ENCODE results near the gene NUDT4. TPM values are rescaled to one million over a fixed set of nuclear protein-coding genes. Genes with fewer than 3 reads are reported as not detected.
"Not testable (repeated sequence)": the region's sequence is repeated elsewhere in the genome, so short reads cannot be mapped to it uniquely, and the experiment has no call there.

The NUDT4 gene
- total and polyA plus RNA-seq, 3 experiments from 2014 or later = 37.1 to 86.9 (median 83.6) TPM

GRCh38 chr12:93429852-93430251 is 52.1 kb downstream of the NUDT4 start:
- H3K36me3 Mint-ChIP-seq = peaks cover 0 to 3% (median 1%) of the 10 kb centered on the region in 3 donors
- DNase-seq = no peak
- H3K36me3 ChIP-seq (ENCODE audit: insufficient read depth, low read length) = no peaks in the 10 kb centered on the region
- peak overlapping the region in 1 of 7 donors; percentile 55 for H3K4me3 Mint-ChIP-seq
- CTCF ChIA-PET = interaction anchor here (0.6 to 2.9 kb wide), 3 partner anchors 10 to 672 kb away, joined by 3 to 23 read pairs (median 4); no protein-coding TSS in a partner anchor
- H3K9me3 Mint-ChIP-seq = no peaks in the 10 kb centered on the region
- H3K27ac ChIP-seq (ENCODE audit: low read depth, low read length) = no peak overlapping the region
- H3K27me3 Mint-ChIP-seq = no peaks in the 10 kb centered on the region
- H3K4me1 ChIP-seq (ENCODE audit: insufficient read depth, low read length) = peaks cover 59% of the 10 kb centered on the region
- peaks cover 74 to 91% (median 83%) of the 10 kb centered on the region in 3 donors for H3K4me1 Mint-ChIP-seq
- H3K27ac Mint-ChIP-seq = peak overlapping the region in 1 of 8 donors; percentile 3
- POLR2A ChIA-PET = no interaction called here
- H3K27me3 ChIP-seq (ENCODE audit: insufficient read depth, low read length, poor library complexity, severe bottlenecking) = no peaks in the 10 kb centered on the region
- no peaks in the 10 kb centered on the region for H3K9me3 ChIP-seq (ENCODE audit: low read length)
- no peak overlapping the region for H3K4me3 ChIP-seq (ENCODE audit: low read length)

- ChIA-PET POLR2A (no interaction called here), CTCF (interaction anchor here (1.0 to 2.9 kb wide), 2 partner anchors 10 to 672 kb away, joined by 4 to 23 read pairs; no protein-coding TSS in a partner anchor)
- DNase-seq = no peak
- Histone ChIP-seq H3K36me3 (ENCODE audit: insufficient read depth, low read length) (no peaks in the 10 kb centered on the region), H3K4me1 (ENCODE audit: insufficient read depth, low read length) (peaks cover 55% of the 10 kb centered on the region), H3K4me3 (ENCODE audit: low read length) (no peak overlapping the region), H3K27me3 (ENCODE audit: insufficient read depth, low read length, poor library complexity, severe bottlenecking) (no peaks in the 10 kb centered on the region), H3K27ac (ENCODE audit: low read depth, low read length) (no peak overlapping the region), H3K9me3 (ENCODE audit: low read length) (no peaks in the 10 kb centered on the region)
- peaks cover 0 to 3% (median 1%) of the 10 kb centered on the region in 3 donors for H3K36me3 Mint-ChIP-seq
- H3K9me3 Mint-ChIP-seq = no peaks in the 10 kb centered on the region
- H3K27me3 Mint-ChIP-seq = no peaks in the 10 kb centered on the region
- peak overlapping the region in 1 of 7 donors; percentile 1 for H3K4me3 Mint-ChIP-seq
- H3K27ac Mint-ChIP-seq = peak overlapping the region in 1 of 8 donors; percentile 3
- peaks cover 72 to 91% (median 83%) of the 10 kb centered on the region in 3 donors for H3K4me1 Mint-ChIP-seq
Measured at GRCh38 chr12:93430280-93430679, 52.6 kb downstream of the NUDT4 start.

GRCh38 chr12:93432031-93432430 is 54.3 kb downstream of the NUDT4 start:
- H3K27ac ChIP-seq (ENCODE audit: low read depth, low read length); H3K4me3 ChIP-seq (ENCODE audit: low read length); POLR2A ChIA-PET; H3K36me3 Mint-ChIP-seq; H3K9me3 Mint-ChIP-seq; H3K27me3 ChIP-seq (ENCODE audit: insufficient read depth, low read length, poor library complexity, severe bottlenecking); DNase-seq; H3K36me3 ChIP-seq (ENCODE audit: insufficient read depth, low read length); H3K27me3 Mint-ChIP-seq; H3K9me3 ChIP-seq (ENCODE audit: low read length): not testable (repeated sequence)
- CTCF ChIA-PET = interaction anchor here (2.8 kb wide), 1 partner anchor 12 kb away, joined by 14 read pairs; no protein-coding TSS in a partner anchor
- H3K4me1 Mint-ChIP-seq = peaks cover 70 to 89% (median 84%) of the 10 kb centered on the region in 3 donors
- peaks cover 54% of the 10 kb centered on the region for H3K4me1 ChIP-seq (ENCODE audit: insufficient read depth, low read length)
- peak overlapping the region in 2 of 8 donors; percentile 26 to 53 for H3K27ac Mint-ChIP-seq
- H3K4me3 Mint-ChIP-seq = peak overlapping the region in 2 of 7 donors; percentile 6 to 29

GRCh38 chr12:93434256-93434865 is 56.6 kb downstream of the NUDT4 start:
- Mint-ChIP-seq H3K4me3 (peak overlapping the region in 1 of 7 donors; percentile 32), H3K36me3 (peaks cover 0 to 3% (median 1%) of the 10 kb centered on the region in 3 donors), H3K27me3 (no peaks in the 10 kb centered on the region), H3K4me1 (peaks cover 77 to 89% (median 88%) of the 10 kb centered on the region in 3 donors), H3K9me3 (no peaks in the 10 kb centered on the region), H3K27ac (no peak overlapping the region)
- no peaks in the 10 kb centered on the region for H3K36me3 ChIP-seq (ENCODE audit: insufficient read depth, low read length)
- H3K9me3 ChIP-seq (ENCODE audit: low read length) = no peaks in the 10 kb centered on the region
- CTCF ChIA-PET = interaction anchor here (0.8 to 1.4 kb wide), 3 partner anchors 12 to 667 kb away, joined by 3 to 4 read pairs (median 3); no protein-coding TSS in a partner anchor
- H3K4me3 ChIP-seq (ENCODE audit: low read length) = no peak overlapping the region
- POLR2A ChIA-PET = no interaction called here
- H3K27me3 ChIP-seq (ENCODE audit: insufficient read depth, low read length, poor library complexity, severe bottlenecking) = no peaks in the 10 kb centered on the region
- no peak for DNase-seq
- peaks cover 57% of the 10 kb centered on the region for H3K4me1 ChIP-seq (ENCODE audit: insufficient read depth, low read length)
- no peak overlapping the region for H3K27ac ChIP-seq (ENCODE audit: low read depth, low read length)

GRCh38 chr12:93438266-93439050 is 60.7 kb downstream of the NUDT4 start:
- peaks cover 0 to 10% (median 0%) of the 10 kb centered on the region in 3 donors for H3K36me3 Mint-ChIP-seq
- H3K4me1 Mint-ChIP-seq = peaks cover 73 to 83% (median 81%) of the 10 kb centered on the region in 3 donors
- peak overlapping the region; percentile 4 to 79 (median 30) for H3K27ac Mint-ChIP-seq
- CTCF ChIA-PET = interaction anchor here (0.6 to 1.5 kb wide), 4 partner anchors 40 to 664 kb away, joined by 3 to 4 read pairs (median 3); no protein-coding TSS in a partner anchor
- H3K9me3 Mint-ChIP-seq = no peaks in the 10 kb centered on the region
- H3K4me3 Mint-ChIP-seq = peak overlapping the region; percentile 66 to 94 (median 84)
- H3K27me3 Mint-ChIP-seq = peaks cover 0 to 1% of the 10 kb centered on the region in 2 donors
- H3K27me3 ChIP-seq (ENCODE audit: insufficient read depth, low read length, poor library complexity, severe bottlenecking) = no peaks in the 10 kb centered on the region
- DNase-seq = no peak
- no peaks in the 10 kb centered on the region for H3K9me3 ChIP-seq (ENCODE audit: low read length)
- no peaks in the 10 kb centered on the region for H3K36me3 ChIP-seq (ENCODE audit: insufficient read depth, low read length)
- H3K4me3 ChIP-seq (ENCODE audit: low read length) = peak overlapping the region; percentile 5
- peaks cover 63% of the 10 kb centered on the region for H3K4me1 ChIP-seq (ENCODE audit: insufficient read depth, low read length)
- H3K27ac ChIP-seq (ENCODE audit: low read depth, low read length) = no peak overlapping the region
- POLR2A ChIA-PET = interaction anchor here (0.6 to 1.5 kb wide), 3 partner anchors 18 to 685 kb away, joined by 4 to 15 read pairs (median 4); no protein-coding TSS in a partner anchor

GRCh38 chr12:93440043-93440835 is 62.5 kb downstream of the NUDT4 start:
- Mint-ChIP-seq H3K9me3 (no peaks in the 10 kb centered on the region), H3K36me3 (peaks cover 0 to 10% (median 0%) of the 10 kb centered on the region in 3 donors), H3K4me3 (peak overlapping the region; percentile 90 to 96 (median 94)), H3K4me1 (peaks cover 60 to 67% (median 65%) of the 10 kb centered on the region in 3 donors), H3K27ac (peak overlapping the region; percentile 16 to 96 (median 92)), H3K27me3 (peaks cover 0 to 1% of the 10 kb centered on the region in 2 donors)
- CTCF ChIA-PET = interaction anchor here (0.7 to 2.6 kb wide), 5 partner anchors 9 to 661 kb away, joined by 4 to 9 read pairs (median 4); partner anchors contain the start of gene MRPL42
- Histone ChIP-seq H3K4me1 (ENCODE audit: insufficient read depth, low read length) (peaks cover 60% of the 10 kb centered on the region), H3K27me3 (ENCODE audit: insufficient read depth, low read length, poor library complexity, severe bottlenecking) (no peaks in the 10 kb centered on the region), H3K4me3 (ENCODE audit: low read length) (peak overlapping the region; percentile 64), H3K27ac (ENCODE audit: low read depth, low read length) (peak overlapping the region; percentile 82), H3K36me3 (ENCODE audit: insufficient read depth, low read length) (no peaks in the 10 kb centered on the region), H3K9me3 (ENCODE audit: low read length) (no peaks in the 10 kb centered on the region)
- DNase-seq = no peak
- POLR2A ChIA-PET = interaction anchor here (1.0 to 1.3 kb wide), 3 partner anchors 16 to 511 kb away, joined by 3 to 7 read pairs (median 6); partner anchors contain the start of gene EEA1

- H3K27me3 ChIP-seq (ENCODE audit: insufficient read depth, low read length, poor library complexity, severe bottlenecking) = no peaks in the 10 kb centered on the region
- no peaks in the 10 kb centered on the region for H3K9me3 ChIP-seq (ENCODE audit: low read length)
- POLR2A ChIA-PET = interaction anchor here (1.0 to 1.4 kb wide), 5 partner anchors 17 to 512 kb away, joined by 3 to 7 read pairs (median 4); partner anchors contain the start of genes EEA1 and MRPL42
- H3K36me3 ChIP-seq (ENCODE audit: insufficient read depth, low read length) = no peaks in the 10 kb centered on the region
- H3K27ac ChIP-seq (ENCODE audit: low read depth, low read length) = peak overlapping the region; percentile 82
- Mint-ChIP-seq H3K4me1 (peaks cover 53 to 59% (median 56%) of the 10 kb centered on the region in 3 donors), H3K9me3 (no peaks in the 10 kb centered on the region), H3K27ac (peak overlapping the region; percentile 82 to 96 (median 92)), H3K4me3 (peak overlapping the region; percentile 90 to 96 (median 94)), H3K27me3 (peaks cover 0 to 1% of the 10 kb centered on the region in 2 donors), H3K36me3 (peaks cover 0 to 10% (median 0%) of the 10 kb centered on the region in 3 donors)
- CTCF ChIA-PET = interaction anchor here (0.7 to 2.6 kb wide), 5 partner anchors 10 to 660 kb away, joined by 3 to 9 read pairs (median 4); partner anchors contain the start of gene MRPL42
- H3K4me1 ChIP-seq (ENCODE audit: insufficient read depth, low read length) = peaks cover 52% of the 10 kb centered on the region
- H3K4me3 ChIP-seq (ENCODE audit: low read length) = peak overlapping the region; percentile 64
- DNase-seq = peak; percentile 32 to 64 (median 45)
Measured at GRCh38 chr12:93441081-93441616, 63.4 kb downstream of the NUDT4 start.

Data from CD8-positive, alpha-beta memory T cell (primary cell).